Pons (tissue), 1 donor: ENCODE measurements around the gene TIMM13.
"Not testable (repeated sequence)": the region's sequence is repeated elsewhere in the genome, so short reads cannot be mapped to it uniquely, and the experiment has no call there.

Experiments
- DNase-seq: peaks from one replicate; pipeline ENCODE4 v3.0.0-alpha.2; 2016; ENCODE audit warnings: low spot score

The TIMM13 gene

DNA sequence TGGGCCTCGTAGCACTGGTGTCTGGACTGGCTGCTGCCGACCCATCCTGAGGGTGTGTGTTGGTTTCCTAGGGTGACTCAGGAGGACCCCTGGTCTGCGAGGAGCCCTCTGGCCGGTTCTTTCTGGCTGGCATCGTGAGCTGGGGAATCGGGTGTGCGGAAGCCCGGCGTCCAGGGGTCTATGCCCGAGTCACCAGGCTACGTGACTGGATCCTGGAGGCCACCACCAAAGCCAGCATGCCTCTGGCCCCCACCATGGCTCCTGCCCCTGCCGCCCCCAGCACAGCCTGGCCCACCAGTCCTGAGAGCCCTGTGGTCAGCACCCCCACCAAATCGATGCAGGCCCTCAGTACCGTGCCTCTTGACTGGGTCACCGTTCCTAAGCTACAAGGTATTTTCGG, 13.8 kb downstream of the TIMM13 start:
- no peak for DNase-seq

DNA sequence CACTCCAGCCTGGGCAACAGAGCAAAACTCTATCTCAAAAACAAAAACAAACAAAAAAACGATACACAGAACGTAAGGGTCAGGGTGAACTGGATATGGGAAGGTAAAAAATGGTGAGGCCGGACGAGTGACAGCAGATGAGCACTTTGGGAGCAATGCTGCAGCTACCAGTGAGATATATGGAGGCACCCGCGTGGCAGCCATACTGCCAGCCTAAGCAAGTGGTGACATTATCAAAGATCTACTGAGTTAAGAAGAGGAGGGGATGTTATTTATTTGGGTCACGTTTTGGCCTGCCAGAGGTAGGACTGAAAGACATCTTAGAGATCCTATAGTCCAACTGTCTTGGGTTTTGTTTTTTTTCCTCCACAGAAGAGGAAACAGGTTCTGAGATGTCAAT, 14.2 kb downstream of the TIMM13 start:
- no peak for DNase-seq

DNA sequence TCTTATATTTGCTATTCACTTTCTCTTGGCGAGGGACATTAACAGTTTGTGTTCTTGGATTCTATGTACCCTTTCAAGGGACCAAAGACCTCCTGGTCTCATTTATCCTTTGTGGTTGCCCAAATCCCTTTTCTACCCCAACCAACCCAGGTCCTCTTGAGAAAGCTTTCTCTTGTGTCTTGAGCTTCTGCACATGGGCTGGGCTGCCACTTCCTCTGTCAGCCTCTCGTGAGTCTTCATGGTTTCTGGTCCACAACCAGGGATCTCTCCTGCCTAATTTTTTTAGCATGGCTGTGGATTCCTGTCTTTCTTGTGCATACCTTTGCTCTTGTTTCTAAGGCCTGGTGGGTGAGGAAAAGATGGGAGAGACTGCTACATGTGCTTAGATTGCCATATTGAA, 14.9 kb downstream of the TIMM13 start:
- no peak for DNase-seq

DNA sequence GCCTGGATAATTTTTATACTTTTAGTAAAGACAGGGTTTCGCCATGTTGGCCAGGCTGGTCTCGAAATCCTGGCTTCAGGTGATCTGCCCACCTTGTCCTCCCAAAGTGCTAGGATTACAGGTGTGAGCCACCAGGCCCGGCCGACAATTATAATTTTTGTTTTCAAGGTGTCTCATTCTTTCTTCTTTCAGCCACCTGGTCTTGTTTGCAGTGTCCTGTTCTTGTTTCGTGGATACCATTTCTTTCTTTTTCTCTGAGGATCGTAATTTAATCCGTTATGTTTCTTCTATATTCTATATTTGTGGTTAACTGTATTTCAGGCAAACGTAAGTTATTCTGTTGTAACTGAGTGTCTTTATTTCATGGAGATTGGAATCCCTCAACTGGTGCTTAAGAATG, 15.7 kb downstream of the TIMM13 start:
- DNase-seq, result no peak

DNA sequence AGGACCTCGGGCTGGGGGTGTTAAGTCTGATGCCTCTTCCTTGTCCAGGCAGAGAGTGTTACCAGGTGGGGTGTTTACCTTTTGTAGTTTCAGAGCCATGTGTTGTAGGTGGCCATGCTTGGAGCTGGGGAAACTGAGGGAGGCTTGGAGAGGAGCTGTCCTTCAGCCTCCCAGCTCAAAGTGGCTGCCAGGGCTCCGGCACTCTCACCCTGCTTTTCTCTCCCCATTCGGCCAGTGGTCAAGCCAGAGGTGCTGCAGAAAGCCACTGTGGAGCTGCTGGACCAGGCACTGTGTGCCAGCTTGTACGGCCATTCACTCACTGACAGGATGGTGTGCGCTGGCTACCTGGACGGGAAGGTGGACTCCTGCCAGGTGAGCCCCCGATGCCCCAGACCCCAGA, 17.4 kb downstream of the TIMM13 start:
- no peak for DNase-seq

DNA sequence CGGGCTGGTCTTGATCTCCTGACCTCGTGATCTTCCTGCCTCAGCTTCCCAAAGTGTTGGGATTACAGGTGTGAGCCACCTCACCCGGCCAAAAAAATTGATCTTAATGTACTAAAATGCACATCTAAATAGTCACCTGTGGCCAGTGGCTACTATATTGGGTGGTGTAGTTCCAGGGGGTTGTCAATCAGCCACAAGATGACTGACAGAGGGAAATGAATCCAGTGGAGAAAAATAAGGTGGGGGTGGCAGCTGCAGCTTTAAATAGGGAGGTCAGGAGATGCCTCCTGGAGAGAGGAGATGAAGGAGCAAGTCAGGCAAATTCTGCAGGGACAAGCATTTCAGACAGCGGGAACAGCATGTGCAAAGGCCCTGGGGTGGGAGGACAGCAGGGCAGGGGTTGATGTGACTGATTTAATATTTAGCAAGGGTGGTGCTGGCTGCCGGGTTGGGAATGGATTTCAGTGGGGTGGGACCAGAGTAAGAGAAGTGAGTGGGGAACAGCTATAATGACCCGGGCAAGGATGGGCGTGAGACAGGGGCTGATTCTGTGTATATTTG, 18.0 kb downstream of the TIMM13 start:
- no peak for DNase-seq

GRCh38 chr19:2408247-2408646, 19.1 kb downstream of the TIMM13 start:
- DNase-seq, result no peak

DNA sequence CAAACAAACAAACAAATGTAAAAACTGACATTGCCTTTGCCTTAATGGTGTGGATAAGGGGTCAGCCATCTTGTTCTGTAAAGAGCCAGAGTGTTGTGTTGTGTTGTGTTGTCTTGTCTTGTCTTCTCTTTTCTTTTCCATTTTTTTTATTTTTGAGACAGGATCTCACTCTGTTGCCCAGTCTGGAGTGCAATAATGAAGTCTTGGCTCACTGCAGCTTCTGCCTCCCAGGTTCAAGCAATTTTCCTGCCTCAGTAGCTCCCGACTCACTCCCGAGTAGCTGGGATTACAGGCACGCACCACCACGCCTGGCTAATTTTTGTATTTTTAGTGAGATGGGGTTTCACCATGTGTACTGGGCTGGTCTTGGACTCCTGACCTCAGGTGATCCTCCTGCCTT, 27.8 kb downstream of the TIMM13 start:
- no peak for DNase-seq

DNA sequence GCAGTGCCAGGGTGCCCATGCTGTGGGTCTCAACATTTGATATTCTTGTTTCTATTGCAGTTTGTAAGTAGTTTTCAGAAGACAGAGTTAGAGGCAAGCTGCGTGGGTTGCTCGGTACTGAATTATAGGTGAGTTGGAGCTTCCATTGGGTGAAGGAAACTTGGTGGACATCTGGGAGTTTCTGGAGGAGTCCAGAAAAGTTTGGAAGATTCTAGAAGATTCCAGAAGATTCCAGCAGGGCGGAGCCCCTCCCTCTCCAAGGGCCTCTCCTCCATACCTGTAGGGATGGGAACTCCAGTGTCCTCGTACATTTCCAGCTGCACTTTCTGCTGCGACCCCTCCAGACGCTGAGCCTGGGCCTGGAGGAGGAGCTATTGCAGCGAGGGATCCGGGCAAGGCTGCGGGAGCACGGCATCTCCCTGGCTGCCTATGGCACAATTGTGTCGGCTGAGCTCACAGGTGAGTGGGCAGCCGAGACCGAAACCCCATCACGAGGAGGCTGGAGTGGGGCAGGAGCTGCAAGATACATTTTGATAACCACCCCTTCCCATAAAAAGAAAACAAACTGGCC, 28.6 kb downstream of the TIMM13 start:
- DNase-seq, result no peak

GRCh38 chr19:2397173-2397572, 30.2 kb downstream of the TIMM13 start:
- DNase-seq, result not testable (repeated sequence)

- DNase-seq, result not testable (repeated sequence)
Observed at GRCh38 chr19:2395293-2395829, 32.0 kb downstream of the TIMM13 start.

GRCh38 chr19:2394442-2395292, 32.7 kb downstream of the TIMM13 start:
- DNase-seq, result peak; percentile 56

DNA sequence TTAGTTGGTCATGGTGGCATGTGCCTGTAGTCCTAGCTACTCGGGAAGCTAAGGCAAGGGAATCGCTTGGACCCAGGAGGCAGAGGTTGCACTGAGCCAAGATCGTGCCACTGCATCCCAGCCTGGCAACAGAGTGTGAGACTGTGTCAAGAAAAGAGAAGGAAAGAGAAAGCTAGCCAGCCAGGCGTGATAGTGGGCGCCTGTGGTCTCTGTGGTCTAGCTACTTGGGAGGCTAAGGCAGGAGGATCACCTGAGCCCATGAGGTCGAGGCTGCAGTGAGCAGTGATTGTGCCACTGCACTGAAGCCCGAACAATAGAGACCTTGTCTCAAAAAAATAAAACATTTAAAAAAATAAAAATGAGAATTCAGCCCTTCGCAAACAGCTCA, 33.3 kb downstream of the TIMM13 start:
- DNase-seq, result no peak

DNA sequence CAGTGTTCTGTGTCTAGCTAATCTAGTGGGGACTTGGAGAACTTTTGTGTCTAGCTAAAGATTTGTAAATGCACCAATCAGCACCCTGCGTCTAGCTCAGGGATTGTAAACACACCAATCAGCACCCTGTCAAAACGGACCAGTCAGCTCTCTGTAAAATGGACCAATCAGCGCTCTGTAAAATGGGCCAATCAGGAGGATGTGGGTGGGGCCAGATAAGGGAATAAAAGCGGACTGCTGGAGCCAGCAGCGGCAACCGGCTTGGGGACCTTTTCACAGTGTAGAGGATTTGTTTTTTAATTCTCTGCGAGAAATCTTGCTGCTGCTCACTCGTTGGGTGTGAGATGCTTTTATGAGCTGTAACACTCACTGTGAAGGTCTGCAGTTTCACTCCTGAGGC, 34.5 kb downstream of the TIMM13 start:
- not testable (repeated sequence) for DNase-seq

DNA sequence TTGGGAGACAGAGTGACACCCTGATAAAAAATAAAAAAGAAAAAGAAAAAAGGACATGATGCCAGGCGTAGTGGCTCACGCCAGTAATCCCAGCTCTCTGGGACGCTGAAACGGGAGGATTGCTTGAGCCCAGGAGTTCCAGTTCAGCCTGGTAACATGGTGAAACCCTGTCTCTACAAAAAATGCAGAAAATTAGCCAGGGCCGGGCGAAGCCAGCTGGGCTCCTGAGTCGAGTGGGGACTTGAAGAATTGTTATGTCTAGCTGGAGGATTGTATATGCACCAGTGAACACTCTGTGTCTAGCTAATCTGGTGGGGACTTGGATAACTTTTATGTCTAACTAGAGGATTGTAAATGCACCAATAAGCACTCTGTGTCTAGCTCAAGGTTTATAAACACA, 35.0 kb downstream of the TIMM13 start:
- DNase-seq, result no peak

DNA sequence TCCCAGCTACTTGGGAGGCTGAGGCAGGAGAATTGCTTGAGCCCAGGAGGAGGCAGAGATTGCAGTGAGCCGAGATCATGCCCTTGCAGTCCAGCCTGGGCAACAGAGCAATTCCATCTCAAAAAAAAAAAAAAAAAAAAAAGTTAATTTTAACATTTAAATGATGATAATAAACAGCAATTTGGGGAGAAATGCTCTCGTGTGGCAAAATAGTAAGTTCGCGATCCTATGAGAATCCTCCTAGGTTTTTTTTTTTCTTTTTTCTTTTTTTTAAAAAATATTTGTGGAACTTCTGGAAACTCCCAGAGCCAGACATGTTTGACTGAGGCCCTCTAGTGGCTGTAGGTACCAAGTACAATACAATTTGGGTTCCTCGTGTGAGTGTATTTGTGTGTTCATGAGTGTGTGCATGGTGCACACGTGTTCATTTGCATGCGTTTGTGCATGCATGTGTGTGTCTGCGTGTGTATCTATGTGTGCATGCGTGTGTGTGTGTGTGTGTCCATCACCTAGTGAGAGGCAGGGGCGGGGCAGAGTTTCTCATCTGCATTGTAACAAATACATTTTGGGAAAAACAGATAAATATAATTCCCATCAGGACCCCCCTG, 36.2 kb downstream of the TIMM13 start:
- peak; percentile 83 for DNase-seq

- DNase-seq, result no peak
Observed at GRCh38 chr19:2389594-2389993, 37.8 kb downstream of the TIMM13 start.

DNA sequence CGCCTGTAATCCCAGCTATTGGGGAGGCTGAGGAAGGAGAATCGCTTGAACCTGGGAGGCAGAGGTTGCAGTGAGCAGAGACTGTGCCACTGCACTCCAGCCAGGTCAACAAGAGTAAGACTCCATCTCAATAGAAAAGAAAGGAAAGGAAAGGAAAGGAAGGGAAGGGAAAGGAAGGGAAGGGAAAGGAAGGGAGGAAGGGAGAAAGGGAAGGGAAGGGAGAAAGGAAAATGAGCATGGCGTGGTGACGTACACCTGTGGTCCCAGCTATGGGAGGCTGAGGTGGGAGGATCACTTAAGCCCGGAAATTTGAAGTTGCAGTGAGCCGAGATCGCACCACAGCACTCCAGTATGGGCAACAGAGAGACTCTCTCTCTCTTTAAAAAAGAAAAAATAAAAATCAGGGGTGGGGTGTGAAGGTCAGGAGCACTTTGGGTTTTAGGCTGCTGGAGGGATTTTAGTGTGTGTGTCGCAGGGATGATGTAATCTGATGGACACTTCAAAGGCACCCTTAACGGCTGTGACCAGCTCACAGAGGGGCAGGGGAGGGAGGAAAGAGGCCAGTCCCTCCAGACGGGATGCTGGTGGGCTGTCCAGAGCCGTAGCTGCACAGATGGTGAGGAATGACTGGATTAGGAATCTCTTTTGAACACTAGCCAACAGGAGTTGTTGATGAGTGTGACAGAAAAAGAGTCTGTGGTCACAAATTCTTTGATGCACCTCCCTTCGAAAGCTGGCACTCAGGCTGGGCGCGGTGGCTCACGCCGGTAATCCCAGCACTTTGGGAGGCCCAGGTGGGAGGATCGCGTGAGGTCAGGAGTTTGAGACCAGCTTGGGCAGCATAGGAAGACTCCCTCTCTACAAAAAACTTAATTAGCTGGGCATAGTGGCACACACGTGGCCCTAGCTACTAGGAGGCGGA, 39.8 kb downstream of the TIMM13 start:
- no peak for DNase-seq

DNA sequence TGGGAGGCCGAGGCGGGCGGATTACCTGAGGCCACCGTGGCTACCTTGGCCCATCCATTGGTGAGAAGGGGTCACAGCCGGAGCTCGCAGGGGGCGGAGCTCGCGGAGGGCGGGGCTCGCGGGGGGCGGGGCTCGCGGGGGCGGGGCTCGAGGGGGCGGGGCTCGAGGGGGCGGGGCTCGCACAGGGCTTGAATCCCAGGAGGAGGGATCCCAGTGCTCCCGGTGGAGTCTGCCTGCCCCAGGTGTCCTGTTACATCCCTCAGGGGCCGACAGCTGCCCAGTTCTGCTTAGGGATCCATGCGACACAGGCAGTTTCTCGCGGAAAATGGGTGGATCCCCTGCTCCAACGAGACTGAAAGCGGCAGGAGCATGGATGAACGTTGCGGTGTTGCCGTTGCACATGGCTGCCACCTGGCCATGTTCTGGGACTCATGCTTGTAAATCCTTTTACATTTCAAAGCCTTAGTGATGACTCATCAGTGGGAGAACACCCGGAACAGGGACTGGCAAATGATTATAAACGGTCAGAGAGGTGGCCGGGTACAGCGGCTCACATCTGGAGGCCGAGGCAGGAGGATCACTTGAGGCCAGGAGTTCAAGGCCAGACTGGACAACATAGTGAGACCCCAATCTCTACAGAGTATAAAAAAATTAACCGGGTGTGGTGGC, 42.2 kb downstream of the TIMM13 start:
- no peak for DNase-seq

DNA sequence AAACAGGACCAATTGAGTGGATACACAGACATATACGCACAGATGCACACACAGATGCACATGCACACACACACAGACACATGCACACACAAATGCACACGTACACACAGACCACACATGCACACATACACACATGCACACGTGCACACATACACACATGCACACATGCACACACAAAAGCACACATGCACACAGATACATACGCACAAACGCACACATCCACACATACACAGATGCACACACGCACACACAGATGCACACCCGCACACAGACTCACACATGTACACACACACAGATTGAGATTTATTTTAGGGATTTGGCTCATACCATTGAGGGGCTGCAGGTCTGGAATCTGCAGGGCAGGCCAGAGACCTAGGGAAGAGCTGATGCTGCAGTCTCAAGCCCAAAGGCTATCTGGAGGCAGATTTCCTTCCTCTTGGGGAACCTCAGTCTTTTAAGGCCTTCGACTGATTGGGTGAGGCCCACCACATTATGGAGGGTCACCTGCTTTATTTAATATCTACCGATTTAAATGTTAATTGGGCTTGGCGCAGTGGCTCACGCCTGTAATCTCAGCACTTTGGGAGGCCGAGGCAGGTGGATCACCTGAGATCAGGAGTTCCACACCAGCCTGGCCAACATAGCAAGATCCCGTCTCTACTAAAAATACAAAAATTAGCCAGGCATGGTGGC, 44.7 kb downstream of the TIMM13 start:
- no peak for DNase-seq
